Suprapubic skin (tissue), 4 donors: ENCODE measurements around the gene TMEM143.

Experiments used
- CTCF ChIP-seq, 2 donors: fragments of 200-600 bp in 1 of 2; fragments of 450-650 bp in 1 of 2; sonication (generic) in 1 of 2; IDR thresholded peaks; one replicate each; pipeline ENCODE4 v1.5.1; 2016 to 2019; ENCODE audit warnings: antibody characterized with exemption in 2 of 2, mild to moderate bottlenecking in 1 of 2, moderate library complexity in 1 of 2
- POLR2A ChIP-seq, 2 donors: fragments of 450-650 bp; IDR thresholded peaks; one replicate each; pipeline ENCODE4 v1.6.1; 2017; ENCODE audit warnings: antibody characterized with exemption in 2 of 2, mild to moderate bottlenecking in 2 of 2, moderate library complexity in 2 of 2
- POLR2AphosphoS5 ChIP-seq, 3 donors: sonication (generic); formaldehyde crosslinking; IDR thresholded peaks; one replicate each; pipeline ENCODE4 v1.6.1; 2017; ENCODE audit warnings: antibody characterized with exemption in 3 of 3

GRCh38 chr19:48297975-48298374 is 65.8 kb downstream of the TMEM143 start:
- TF ChIP-seq POLR2AphosphoS5 (IDR thresholded peaks at IDR 0.05), result no peak
- no peak for TF ChIP-seq CTCF (IDR thresholded peaks at IDR 0.05)
- no peak for TF ChIP-seq POLR2A (IDR thresholded peaks at IDR 0.05)
